ENCODE data around the gene PRSS21.

The PRSS21 gene, protein sequence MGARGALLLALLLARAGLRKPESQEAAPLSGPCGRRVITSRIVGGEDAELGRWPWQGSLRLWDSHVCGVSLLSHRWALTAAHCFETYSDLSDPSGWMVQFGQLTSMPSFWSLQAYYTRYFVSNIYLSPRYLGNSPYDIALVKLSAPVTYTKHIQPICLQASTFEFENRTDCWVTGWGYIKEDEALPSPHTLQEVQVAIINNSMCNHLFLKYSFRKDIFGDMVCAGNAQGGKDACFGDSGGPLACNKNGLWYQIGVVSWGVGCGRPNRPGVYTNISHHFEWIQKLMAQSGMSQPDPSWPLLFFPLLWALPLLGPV

DNA sequence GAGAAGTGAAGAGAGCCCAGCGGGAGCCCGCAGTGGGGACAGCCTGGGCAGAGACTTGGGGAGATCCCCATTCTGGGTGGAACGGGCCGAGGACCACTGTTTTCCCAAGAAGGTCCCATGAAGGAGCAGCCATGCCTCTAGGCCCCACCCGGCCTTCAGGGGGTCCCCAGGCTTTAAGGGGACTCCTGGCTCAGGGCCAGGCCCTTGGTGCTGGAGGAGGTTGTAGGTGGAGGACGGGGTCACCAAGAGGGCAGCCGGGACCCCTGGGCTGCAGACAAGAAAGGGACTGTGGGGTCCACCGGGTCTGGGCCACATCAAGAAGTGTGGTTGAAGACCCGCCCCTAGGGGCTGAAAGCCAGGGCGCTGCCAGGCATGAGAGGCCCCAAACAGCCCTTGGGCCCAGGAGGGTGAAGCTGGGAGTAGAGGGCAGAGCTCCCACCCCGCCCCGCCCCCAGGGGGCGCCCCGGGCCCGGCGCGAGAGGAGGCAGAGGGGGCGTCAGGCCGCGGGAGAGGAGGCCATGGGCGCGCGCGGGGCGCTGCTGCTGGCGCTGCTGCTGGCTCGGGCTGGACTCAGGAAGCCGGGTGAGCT is at the start of gene PRSS21:
Gene PRSS21, plus strand, starts transcription at position 487 of the 589 bp plus-strand sequence. Its CDS starts 32 bp downstream, at position 519.
- no peak for DNase-seq (ENCODE audit: low spot score)

DNA sequence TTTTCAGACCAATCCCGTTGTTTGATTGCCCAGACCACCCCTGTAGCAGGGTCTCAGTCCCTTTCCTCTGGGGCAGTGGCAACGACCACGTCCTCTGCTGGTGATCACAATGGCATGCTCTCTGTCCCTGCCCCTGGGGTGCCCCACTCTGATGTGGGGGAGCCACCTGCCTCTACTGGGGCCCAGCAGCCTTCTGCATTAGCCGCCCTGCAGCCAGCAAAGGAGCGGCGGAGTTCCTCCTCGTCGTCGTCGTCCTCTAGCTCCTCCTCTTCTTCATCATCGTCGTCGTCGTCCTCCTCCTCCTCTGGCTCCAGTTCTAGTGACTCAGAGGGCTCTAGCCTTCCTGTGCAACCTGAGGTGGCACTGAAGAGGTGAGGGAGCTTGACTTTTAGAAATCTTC is 49.1 kb upstream of the PRSS21 start:
- DNase-seq (ENCODE audit: low spot score) = no peak

DNA sequence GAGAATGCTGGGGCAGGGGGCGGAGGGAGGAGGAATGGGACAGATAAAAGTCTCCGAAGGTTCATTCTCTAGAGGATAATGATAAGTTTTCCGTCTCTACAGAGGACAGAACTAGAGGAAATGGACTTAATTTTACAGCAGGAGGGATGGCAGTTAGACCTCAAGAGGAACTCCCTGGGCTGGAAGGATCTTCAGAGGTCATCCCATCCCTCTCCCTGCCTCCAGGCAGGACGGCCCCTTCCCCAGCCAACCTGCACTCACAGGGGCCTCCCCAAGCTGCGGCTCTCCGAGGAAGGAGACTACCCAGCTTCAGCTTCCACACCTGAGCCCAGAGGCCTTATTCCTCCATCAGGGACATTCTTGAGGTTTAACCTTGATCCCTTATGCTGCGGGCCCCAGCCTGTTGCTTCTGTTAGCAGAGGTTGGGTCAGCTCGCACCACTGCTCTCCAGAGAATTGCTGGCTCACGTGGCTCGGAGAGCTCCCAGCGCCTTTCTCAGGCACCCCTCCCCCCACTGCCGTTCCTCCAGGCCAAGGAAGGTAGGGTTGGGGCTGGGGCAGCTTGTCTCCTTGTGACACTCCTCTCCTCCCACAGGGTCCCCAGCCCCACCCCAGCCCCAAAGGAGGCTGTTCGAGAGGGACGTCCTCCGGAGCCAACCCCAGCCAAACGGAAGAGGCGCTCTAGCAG is 48.5 kb upstream of the PRSS21 start:
- no peak for DNase-seq (ENCODE audit: low spot score)

DNA sequence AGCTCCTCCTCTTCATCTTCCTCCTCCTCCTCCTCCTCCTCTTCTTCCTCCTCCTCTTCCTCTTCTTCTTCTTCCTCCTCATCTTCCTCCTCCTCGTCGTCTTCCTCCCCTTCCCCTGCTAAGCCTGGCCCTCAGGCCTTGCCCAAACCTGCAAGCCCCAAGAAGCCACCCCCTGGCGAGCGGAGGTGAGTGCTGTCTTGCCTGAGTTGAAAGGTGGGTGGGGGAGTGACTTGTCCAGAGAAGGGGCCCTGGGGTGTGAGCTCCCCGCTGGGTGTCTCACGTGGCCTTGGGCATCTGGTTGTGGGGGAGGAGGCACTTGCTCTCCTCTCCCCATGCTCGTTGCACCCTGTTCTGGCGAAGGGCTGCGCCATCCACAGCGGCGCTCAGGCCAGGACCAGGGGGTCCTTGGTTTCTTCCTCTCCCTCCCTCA is 47.9 kb upstream of the PRSS21 start:
- DNase-seq (ENCODE audit: low spot score) = no peak

DNA sequence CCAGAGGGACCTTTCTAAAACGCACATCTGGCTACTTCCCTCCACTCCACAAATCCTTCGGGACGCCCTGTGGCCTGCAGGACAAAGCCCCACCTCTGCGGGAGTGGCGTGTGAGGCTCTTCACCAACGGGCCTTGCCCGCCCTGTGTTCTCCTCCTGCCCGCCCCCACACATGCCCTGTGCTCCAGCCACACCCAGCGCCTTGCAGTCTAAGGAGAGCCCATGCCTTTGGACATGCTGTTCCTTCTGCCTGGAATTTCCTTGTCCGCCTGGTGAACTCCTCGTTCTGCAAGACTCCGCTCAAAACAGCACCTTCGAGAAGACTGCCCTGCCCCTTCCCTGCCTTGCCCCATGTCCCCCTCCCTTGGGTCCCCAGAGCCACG is 47.4 kb upstream of the PRSS21 start:
- DNase-seq (ENCODE audit: low spot score) = no peak

DNA sequence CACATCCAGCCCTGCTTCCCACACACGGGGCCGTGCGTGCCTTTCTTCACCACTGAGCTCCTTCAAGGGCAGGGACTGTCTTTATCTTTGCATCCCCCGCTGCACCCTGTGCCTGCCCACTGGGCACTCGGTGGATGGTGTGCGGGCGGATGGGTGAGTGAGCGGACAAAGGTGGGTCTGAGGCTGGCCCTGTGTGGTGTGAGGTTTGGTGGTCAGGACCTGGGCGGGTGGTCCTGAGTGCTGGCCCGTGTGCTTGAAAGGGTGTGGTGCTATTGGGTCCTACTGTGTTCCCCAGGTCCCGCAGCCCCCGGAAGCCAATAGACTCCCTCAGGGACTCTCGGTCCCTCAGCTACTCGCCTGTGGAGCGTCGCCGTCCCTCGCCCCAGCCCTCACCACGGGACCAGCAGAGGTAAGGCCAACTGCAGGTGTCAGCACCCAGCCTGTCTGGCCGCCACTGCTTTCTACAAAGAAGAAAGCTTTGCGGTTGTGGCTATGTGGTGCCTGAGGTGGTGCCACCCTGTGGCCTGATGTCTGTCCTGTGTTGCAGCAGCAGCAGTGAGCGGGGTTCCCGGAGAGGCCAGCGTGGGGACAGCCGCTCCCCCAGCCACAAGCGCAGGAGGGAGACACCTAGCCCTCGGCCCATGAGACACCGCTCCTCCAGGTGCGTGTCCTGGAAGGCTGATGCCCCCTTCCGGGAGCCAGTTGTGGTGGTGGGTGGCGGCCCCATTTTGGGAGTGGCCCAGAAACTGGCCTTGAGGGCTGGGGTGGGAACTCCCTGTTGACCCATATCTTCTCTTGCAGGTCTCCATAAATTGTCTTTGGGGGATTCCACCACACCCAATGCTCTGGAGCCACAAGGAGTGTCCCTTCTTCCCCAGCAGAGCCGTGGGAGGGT is 46.7 kb upstream of the PRSS21 start:
- DNase-seq (ENCODE audit: low spot score) = no peak

DNA sequence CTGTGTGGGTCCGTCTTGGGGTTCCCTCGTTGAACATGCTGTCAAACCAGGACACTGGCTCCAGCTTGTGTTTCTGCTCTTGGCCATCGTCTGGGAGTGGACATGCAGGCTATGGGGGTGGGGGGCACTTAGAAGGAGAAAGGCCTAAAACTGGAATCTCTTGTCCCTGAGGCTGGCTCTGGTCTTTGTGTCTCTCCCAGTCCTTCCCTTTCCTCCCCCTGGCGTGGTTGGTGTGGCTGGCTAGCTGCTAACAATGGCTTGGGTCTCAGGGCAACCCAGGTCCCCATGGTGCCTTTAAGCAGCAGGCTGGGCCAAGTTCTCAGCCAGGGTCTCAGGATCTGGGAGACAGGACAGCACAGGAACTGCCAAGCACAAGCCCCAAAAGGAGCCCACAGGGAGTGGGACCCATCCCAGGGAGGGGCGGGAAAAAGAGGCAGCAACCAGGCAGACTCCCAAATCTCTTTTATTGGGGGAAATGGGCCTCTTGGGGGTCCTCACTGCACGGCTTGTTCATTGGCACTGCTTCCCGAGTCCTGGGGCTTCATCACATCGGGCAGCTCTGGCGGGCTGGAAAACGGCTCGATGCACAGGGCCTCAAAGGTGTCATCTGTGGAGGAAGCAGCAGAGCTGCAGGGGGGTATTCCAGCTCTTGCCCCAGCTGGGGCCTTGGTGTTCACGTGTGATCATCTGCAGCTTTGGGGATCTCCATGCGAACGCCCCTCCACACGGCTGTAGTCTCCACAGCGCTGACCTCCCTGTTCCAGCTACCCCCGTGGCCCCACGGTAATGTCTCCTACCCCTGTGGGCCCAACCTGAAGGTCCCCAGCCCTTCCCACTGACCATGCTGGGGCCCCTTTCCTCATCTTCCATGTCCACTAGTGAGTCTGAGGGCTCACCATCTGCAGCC is 45.3 kb upstream of the PRSS21 start:
- no peak for DNase-seq (ENCODE audit: low spot score)

DNA sequence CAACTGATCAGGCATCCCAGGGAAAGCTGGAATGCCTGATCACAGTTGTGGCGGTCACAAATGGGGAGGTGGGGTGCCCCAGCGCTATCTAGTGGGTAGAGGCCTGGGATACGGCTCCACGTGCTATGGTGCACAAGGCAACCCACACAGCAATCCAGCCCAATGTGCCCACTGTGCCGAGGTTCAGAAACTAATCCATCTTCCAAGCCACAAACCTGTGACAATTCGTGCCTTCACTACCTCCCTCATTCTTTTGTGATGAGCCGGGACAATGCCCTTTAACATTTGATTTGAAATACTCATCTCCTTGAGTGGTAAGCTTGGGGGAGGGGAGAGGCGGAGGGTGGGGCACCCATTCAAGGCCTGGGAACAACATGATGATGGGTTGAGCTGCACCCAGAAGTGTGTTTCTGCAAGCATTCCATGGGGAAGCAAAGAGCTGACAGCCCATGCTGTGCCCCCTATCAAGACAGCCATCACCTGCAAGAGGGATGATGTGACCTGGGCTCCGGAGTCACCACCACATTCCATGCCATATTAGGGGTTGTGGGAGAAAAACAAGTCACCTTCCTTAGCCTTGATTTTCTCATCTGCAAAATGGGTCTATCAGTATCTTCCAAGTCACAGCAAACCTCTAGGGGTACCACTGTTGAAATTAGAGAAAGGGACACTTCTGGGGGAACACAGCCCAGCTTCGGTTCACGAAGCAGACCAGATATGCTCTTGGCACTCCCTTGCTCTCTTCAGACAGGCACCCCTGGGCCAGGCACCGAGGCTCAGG is 43.7 kb upstream of the PRSS21 start:
- no peak for DNase-seq (ENCODE audit: low spot score)

DNA sequence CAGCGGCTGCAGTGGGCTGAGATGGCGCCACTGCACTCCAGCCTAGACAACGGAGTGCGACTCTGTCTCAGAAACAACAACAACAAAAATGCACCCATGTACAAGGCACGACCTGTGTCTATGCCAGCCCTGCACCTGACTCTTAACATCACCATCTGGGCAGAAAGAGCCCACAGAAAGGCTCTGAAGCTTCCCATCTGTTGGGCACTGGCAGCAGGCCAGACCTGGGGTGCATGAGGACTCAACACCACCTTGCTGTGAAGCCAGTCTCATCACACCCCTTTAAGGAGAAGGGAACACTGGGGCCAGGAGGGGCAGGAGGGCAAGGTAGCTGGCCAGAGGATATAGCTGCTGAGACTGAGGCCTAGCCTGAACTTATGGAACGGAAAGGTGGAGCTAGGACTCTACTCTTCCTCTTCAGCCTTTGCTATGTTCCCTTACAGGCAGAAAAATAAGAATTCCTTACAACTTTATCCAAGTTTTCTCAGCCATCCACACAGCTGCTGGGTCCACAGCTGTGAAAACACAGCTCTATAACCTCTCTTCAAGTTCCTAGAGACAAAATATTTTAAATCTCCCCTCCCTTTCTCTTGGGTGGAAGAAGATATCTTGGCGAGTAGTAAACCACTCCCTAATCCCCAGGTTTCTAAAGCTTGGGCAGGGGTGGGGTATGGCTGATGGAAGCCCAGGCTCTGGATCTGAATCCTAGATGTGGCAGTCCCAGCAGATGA is 42.7 kb upstream of the PRSS21 start:
- DNase-seq (ENCODE audit: low spot score) = no peak

DNA sequence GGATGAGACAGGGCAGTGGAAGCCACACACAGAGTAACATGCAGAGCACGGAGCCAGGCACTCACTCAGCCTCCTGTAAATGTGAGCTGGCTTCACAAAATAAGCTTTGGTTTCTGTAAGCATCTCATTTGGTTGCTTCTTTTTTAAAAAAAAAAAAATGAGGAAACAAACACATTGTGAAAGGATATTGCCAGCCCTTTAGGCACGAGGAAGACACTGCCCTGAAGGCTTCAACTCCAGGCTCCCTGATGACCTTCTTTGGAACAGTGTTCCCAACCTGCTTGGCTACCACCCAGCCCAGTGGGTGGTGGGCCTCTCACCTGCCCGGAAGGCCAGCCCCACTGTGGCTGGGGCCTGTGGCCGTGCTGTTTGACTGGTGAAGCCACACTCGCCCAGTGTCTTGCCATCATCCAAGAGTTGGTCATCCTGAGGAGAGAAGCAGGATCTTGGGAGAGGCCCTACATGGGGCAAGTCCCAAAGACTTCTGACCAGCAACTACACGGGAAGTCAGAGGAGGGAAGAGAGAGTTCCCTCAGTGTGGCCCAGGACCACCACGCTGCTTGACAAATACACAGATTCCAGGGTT is 41.8 kb upstream of the PRSS21 start:
- no peak for DNase-seq (ENCODE audit: low spot score)

DNA sequence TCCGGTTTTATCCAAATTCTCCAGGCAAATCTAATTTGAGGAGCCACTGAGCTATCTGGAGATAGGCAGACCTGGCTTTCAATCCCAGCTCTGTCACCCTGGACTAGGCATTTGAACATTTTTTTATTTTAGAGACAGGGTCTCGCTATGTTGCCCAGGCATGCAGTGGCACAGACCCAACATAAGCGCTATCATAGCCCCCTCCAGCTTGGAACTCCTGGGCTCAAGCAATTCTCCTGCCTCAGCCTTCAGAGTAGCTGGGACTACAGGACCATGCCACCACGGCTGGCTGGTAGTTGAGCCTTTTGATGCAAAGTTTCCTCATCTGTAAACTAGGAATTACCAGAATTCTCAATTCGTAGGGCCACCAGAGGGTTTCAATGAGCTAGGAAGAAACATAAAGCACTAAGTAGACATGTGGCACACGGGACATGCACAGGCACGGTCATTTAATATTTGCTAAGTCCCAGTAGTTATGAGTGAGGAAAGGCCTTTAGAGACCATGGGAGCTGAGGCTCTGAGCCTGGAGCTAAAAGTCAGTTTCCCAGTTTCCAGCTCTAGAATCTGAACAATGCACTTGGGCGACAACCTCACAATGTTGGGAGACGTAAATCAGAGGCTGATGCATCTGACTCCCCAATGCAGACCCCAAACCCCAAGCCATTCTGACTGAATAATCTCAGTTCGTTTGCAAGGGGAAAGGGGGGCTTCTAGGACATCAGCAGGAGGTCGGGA is 41.1 kb upstream of the PRSS21 start:
- DNase-seq (ENCODE audit: low spot score) = no peak

DNA sequence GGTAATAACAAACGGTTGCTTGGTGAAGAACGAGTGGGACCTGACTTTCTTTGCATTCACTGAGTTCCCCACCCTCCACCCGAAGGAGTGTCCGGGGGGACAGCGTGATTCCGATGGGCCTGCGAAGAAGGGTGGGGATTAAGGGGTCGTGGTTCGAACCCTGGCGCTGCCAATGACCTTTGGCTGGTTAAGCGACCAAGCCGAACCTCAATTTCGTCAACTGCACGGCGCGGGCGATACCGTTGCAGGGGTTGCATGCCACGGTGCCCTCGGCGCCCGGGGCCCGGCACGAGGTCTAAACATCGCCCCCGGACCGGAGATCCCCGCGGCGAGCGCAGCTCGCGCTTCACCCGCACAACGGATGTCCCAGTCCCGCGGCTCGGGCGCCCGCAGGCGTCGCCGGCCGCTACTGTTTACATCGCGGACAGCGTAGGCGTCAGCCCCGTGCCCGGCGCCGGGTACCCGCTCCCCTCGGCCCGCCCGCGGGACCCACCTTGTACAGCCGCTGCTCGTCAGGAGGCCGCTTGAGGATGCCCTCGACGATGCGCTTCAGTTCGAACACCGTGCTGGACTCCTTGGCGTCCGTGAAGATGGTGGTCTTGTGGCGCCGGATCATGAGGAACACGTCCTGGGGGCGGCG is 40.4 kb upstream of the PRSS21 start:
- DNase-seq (ENCODE audit: low spot score) = no peak

DNA sequence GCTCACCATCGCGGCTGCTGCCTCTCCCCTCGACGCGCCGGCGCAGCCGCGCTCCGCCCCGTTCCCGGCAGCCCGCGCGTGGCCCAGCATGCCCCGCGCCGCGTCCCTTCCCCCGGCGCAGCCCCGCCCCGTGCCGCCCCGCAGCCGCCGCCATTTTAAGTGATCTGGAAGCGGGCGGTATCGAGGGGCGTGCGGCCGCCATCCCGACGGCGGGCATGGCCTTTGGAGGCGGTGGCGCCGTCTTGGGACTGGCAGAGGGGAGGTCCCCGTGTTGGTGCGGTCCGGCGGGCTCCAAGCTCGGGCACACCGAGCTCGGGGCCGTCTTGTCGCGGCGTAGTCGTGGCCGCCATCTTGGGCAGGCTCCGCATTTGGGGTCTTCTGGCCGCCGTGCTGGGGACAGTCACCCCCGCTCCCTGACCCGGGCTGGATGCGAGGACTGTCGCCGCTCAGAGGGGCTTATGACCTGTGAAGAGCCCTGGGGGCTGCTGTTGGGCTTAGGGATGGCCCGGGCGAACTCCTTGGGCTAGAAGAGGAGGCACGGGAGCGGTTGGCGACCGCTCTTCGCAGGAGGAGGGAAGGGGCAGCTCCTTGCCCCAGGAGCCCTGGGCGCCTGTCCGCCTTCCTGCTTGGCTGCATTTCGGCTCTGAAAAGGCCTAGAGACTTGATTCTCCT is 39.7 kb upstream of the PRSS21 start, which contains the start of gene ELOB:
Gene ELOB, minus strand, starts transcription at position 50 of the 672 bp plus-strand sequence. Its CDS starts 41 bp downstream, at position 9.
- DNase-seq (ENCODE audit: low spot score) = peak; percentile 78

DNA sequence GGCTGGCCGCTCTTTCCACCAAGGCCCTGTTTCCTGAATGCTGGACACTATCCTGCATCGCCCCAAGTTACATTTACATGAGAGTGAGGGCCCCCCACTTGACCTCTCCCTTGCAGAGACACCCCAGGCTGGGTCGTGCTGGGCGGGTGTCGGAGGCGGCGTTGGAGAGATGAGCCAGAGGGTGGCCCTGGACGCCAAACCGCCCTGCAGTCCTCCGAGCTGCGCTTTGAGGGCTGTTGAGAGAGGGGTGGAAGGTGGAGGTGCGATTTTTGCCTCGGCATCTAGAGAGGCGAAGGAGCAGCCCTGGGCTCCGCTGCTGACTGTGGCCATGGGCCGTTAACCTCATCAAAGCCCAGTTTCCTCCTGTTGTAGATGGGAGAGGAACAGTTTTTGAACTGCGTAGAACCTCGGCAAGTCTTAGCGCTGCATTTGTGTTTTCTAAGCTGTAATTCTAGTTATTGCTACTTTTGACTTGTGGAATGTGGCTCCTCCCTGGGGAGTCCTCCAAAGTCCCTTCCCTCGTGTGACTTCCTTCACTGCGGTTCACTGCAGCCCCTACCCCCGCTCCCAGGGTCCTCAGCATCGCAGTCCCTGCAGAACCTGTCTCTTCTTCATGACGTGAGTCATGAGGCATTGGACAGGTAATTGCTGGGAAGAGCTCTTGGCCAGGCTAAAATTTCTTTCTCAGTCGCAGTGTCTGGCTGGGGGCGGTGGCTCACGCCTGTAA is 39.0 kb upstream of the PRSS21 start:
- DNase-seq (ENCODE audit: low spot score) = peak; percentile 40

DNA sequence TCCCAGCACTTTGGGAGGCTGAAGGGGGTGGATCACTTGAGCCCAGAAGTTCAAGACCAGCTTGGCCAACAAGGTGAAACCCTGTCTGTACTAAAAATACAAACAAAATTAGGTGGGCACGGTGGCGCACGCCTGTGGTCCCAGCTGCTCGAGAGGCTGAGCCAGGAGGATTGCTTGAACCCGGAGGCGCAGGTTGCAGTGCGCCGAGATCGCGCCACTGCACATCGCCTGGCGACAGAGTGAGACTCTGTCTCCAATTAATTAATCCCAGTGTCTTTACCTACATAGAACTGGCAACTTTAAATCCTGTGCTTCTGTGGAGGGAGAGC is 38.4 kb upstream of the PRSS21 start:
- no peak for DNase-seq (ENCODE audit: low spot score)

DNA sequence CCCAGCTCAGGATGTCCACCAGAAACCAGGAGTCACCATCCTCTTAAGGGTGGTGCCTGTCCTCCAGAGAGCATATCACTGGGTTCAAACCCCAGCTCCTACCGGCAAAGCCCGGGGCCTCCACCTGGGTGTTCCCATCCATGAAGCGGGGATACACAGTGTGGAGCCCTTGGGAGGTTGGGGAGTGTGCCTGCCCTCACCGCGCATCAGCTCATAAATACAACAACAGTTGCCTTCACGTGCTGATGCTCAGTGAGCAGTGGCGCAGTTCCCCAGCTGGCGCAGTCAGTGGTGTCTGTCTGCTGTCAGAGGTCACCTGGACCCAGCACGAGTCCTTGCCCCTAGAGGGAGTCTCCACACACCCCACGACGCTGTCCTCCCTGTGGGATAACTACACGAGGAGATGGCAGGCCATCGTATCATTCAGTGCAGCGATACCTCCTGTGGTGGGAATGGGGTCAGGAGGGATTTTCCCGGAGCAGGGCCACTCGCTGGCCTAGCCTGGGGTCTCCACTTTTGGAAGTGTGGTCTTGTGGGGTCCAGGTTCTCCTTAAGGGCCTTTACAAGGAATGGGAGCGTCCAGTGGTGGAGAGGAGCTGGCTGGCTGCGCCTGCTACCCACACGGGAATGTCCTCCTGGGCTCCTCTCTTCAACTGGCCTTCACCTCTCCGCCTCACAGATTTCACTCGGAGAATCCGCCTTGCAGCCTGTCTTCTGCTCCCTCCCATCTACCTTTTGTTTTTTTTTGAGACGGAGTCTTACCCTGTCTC is 37.7 kb upstream of the PRSS21 start:
- no peak for DNase-seq (ENCODE audit: low spot score)
